Measurements from ENCODE around the gene FAM170B.

The FAM170B gene

GRCh38 chr10:49174261-49174925 lies 40.6 kb upstream of the FAM170B start:
- H3K9me3 ChIP-seq (ENCODE audit: control insufficient read depth, insufficient read depth, low read depth, low read length) = no peaks in the 10 kb centered on the region
- H3K27ac ChIP-seq (ENCODE audit: extremely low read depth, low read depth, low read length) = no peak overlapping the region
- TF ChIP-seq ZBTB44 (tag by site-specific recombination; IDR thresholded peaks at IDR 0.05) (no peak), ZSCAN16 (tag by site-specific recombination; IDR thresholded peaks at IDR 0.05) (no peak), ZNF155 (tag by site-specific recombination; IDR thresholded peaks at IDR 0.05) (no peak), ZNF202 (tag by site-specific recombination; IDR thresholded peaks at IDR 0.05; ENCODE audit: borderline replicate concordance) (no peak)
- POLR2A ChIA-PET = no interaction called here
- CTCF ChIA-PET = no interaction called here
- H3K36me3 ChIP-seq (ENCODE audit: control insufficient read depth in 2 of 2, insufficient read depth in 1 of 2, low read length in 2 of 2) = no peaks in the 10 kb centered on the region
- no peak overlapping the region for H3K4me3 ChIP-seq (ENCODE audit: low read depth, low read length)
- H3K4me1 ChIP-seq (ENCODE audit: control insufficient read depth, insufficient read depth, low read length) = no peaks in the 10 kb centered on the region

- Histone ChIP-seq H3K36me3 (ENCODE audit: control insufficient read depth in 2 of 2, insufficient read depth in 1 of 2, low read length in 2 of 2) (no peaks in the 10 kb centered on the region), H3K4me3 (ENCODE audit: low read depth, low read length) (no peak overlapping the region), H3K27ac (ENCODE audit: extremely low read depth, low read depth, low read length) (no peak overlapping the region), H3K9me3 (ENCODE audit: control insufficient read depth, insufficient read depth, low read depth, low read length) (no peaks in the 10 kb centered on the region), H3K4me1 (ENCODE audit: control insufficient read depth, insufficient read depth, low read length) (no peaks in the 10 kb centered on the region)
- POLR2A ChIA-PET = no interaction called here
- no peak for TF ChIP-seq MYNN (tag by site-specific recombination; IDR thresholded peaks at IDR 0.05; ENCODE audit: borderline replicate concordance)
- CTCF ChIA-PET = no interaction called here
These were observed 40.0 kb upstream of the FAM170B start for GRCh38 chr10:49173853-49174252.

GRCh38 chr10:49173201-49173772 lies 39.5 kb upstream of the FAM170B start:
- no peaks in the 10 kb centered on the region for H3K9me3 ChIP-seq (ENCODE audit: control insufficient read depth, insufficient read depth, low read depth, low read length)
- POLR2A ChIA-PET = no interaction called here
- no peak overlapping the region for H3K4me3 ChIP-seq (ENCODE audit: low read depth, low read length)
- H3K27ac ChIP-seq (ENCODE audit: extremely low read depth, low read depth, low read length) = no peak overlapping the region
- no peaks in the 10 kb centered on the region for H3K36me3 ChIP-seq (ENCODE audit: control insufficient read depth in 2 of 2, insufficient read depth in 1 of 2, low read length in 2 of 2)
- no peaks in the 10 kb centered on the region for H3K4me1 ChIP-seq (ENCODE audit: control insufficient read depth, insufficient read depth, low read length)
- TF ChIP-seq ZNF488 (tag by site-specific recombination; IDR thresholded peaks at IDR 0.05) (no peak), ZNF155 (tag by site-specific recombination; IDR thresholded peaks at IDR 0.05) (no peak), ZNF341 (tag by site-specific recombination; IDR thresholded peaks at IDR 0.05; ENCODE audit: low read depth) (no peak), ZNF704 (tag by site-specific recombination; IDR thresholded peaks at IDR 0.05) (no peak), ZSCAN30 (tag by site-specific recombination; IDR thresholded peaks at IDR 0.05) (no peak), ZNF624 (tag by site-specific recombination; IDR thresholded peaks at IDR 0.05) (no peak), ZNF473 (tag by site-specific recombination; IDR thresholded peaks at IDR 0.05) (no peak)
- CTCF ChIA-PET = interaction anchor here (0.7 kb wide), 1 partner anchor 17 kb away, joined by 3 read pairs; no protein-coding TSS in a partner anchor

GRCh38 chr10:49172777-49173132 lies 38.9 kb upstream of the FAM170B start:
- no peak overlapping the region for H3K27ac ChIP-seq (ENCODE audit: extremely low read depth, low read depth, low read length)
- H3K9me3 ChIP-seq (ENCODE audit: control insufficient read depth, insufficient read depth, low read depth, low read length) = no peaks in the 10 kb centered on the region
- H3K4me3 ChIP-seq (ENCODE audit: low read depth, low read length) = no peak overlapping the region
- H3K36me3 ChIP-seq (ENCODE audit: control insufficient read depth in 2 of 2, insufficient read depth in 1 of 2, low read length in 2 of 2) = no peaks in the 10 kb centered on the region
- no peaks in the 10 kb centered on the region for H3K4me1 ChIP-seq (ENCODE audit: control insufficient read depth, insufficient read depth, low read length)
- CTCF ChIA-PET = interaction anchor here (0.7 kb wide), 1 partner anchor 18 kb away, joined by 3 read pairs; no protein-coding TSS in a partner anchor
- POLR2A ChIA-PET = no interaction called here
- TF ChIP-seq ZNF18 (tag by site-specific recombination; IDR thresholded peaks at IDR 0.05) = no peak
- no peak for TF ChIP-seq SCRT1 (tag by site-specific recombination; IDR thresholded peaks at IDR 0.05; ENCODE audit: borderline replicate concordance)
- TF ChIP-seq OVOL3 (tag by site-specific recombination; IDR thresholded peaks at IDR 0.05) = no peak
- TF ChIP-seq ZNF560 (tag by site-specific recombination; IDR thresholded peaks at IDR 0.05; ENCODE audit: borderline replicate concordance) = no peak
- no peak for TF ChIP-seq PRDM6 (tag by site-specific recombination; IDR thresholded peaks at IDR 0.05)
- no peak for TF ChIP-seq SETDB1 (IDR thresholded peaks at IDR 0.05; ENCODE audit: insufficient read length, low read length)
